HEK293T (cell line): Measurements from ENCODE around the gene TRIM16.

ENCODE experiments used
- CTCF ChIA-PET: fragments of 350-600 bp; formaldehyde crosslinking; extraction: SDS; loops from one replicate; lab custom pipeline; 2021; ENCODE audit warnings: antibody characterized with exemption, inconsistent platforms; lab: Yijun Ruan, JAX
- POLR2A ChIA-PET: fragments of 350-600 bp; formaldehyde crosslinking; extraction: SDS; loops from one replicate; lab custom pipeline; 2020; ENCODE audit warnings: antibody characterized with exemption, inconsistent platforms; lab: Yijun Ruan, JAX
- DNase-seq: peaks from one replicate; pipeline ENCODE4 v3.0.0; 2012; ENCODE audit warnings: mixed read lengths; ENCODE audit errors: extremely low spot score
- ARNT ChIP-seq: fragments of 450-650 bp; IDR thresholded peaks from 2 replicates; pipeline ENCODE4 v1.6.1; 2017; ENCODE audit warnings: mild to moderate bottlenecking
- BHLHE40 ChIP-seq: fragments of 450-650 bp; IDR thresholded peaks from 2 replicates; pipeline ENCODE4 v1.6.1; 2016; ENCODE audit warnings: mild to moderate bottlenecking, moderate library complexity, borderline replicate concordance
- CTBP1 ChIP-seq: fragments of 450-650 bp; IDR thresholded peaks from 2 replicates; pipeline ENCODE4 v1.6.1; 2016; ENCODE audit warnings: borderline replicate concordance
- ELF4 ChIP-seq: fragments of 450-650 bp; IDR thresholded peaks from 2 replicates; pipeline ENCODE4 v1.6.1; 2017; ENCODE audit warnings: antibody characterized with exemption
- FOXA1 ChIP-seq: fragments of 450-650 bp; IDR thresholded peaks from 2 replicates; pipeline ENCODE4 v1.6.1; 2016; ENCODE audit warnings: mild to moderate bottlenecking
- FOXK2 ChIP-seq: fragments of 450-650 bp; IDR thresholded peaks from 2 replicates; pipeline ENCODE4 v1.6.1; 2016; ENCODE audit warnings: mild to moderate bottlenecking
- FOXM1 ChIP-seq: fragments of 450-650 bp; IDR thresholded peaks from 2 replicates; pipeline ENCODE4 v1.6.1; 2017; ENCODE audit warnings: mild to moderate bottlenecking, borderline replicate concordance
- HDGF ChIP-seq: fragments of 450-650 bp; IDR thresholded peaks from 2 replicates; pipeline ENCODE4 v1.6.1; 2017; ENCODE audit warnings: antibody characterized with exemption, borderline replicate concordance
- L3MBTL2 ChIP-seq: fragments of 450-650 bp; conservative IDR thresholded peaks from 2 replicates; pipeline ENCODE4 v1.6.1; 2016; ENCODE audit warnings: mild to moderate bottlenecking
- LEF1 ChIP-seq: fragments of 450-650 bp; IDR thresholded peaks from 2 replicates; pipeline ENCODE4 v1.6.1; 2017; ENCODE audit warnings: mild to moderate bottlenecking, borderline replicate concordance
- NFRKB ChIP-seq: fragments of 450-650 bp; IDR thresholded peaks from 2 replicates; pipeline ENCODE4 v1.6.1; 2016; ENCODE audit warnings: mild to moderate bottlenecking, moderate library complexity
- PKNOX1 ChIP-seq: fragments of 450-650 bp; IDR thresholded peaks from 2 replicates; pipeline ENCODE4 v1.6.1; 2016
- SP1 ChIP-seq: fragments of 450-650 bp; IDR thresholded peaks from 2 replicates; pipeline ENCODE4 v1.6.1; 2017
- SUZ12 ChIP-seq: fragments of 450-650 bp; IDR thresholded peaks from 2 replicates; pipeline ENCODE4 v1.6.1; 2016; ENCODE audit warnings: mild to moderate bottlenecking
- TARDBP ChIP-seq: fragments of 450-650 bp; IDR thresholded peaks from 2 replicates; pipeline ENCODE4 v1.6.1; 2016
- ZNF384 ChIP-seq: fragments of 450-650 bp; IDR thresholded peaks from 2 replicates; pipeline ENCODE4 v1.6.1; 2016

TRIM16 gene

GRCh38 chr17:15663691-15664090 lies 20.4 kb downstream of the TRIM16 start:
- no peak for TF ChIP-seq FOXA1
- DNase-seq: no peak
- CTCF ChIA-PET: no interaction called here
- POLR2A ChIA-PET: no interaction called here

- TF ChIP-seq FOXA1 (no peak), FOXM1 (no peak), ZNF384 (no peak), ELF4 (no peak), CTBP1 (no peak), SP1 (no peak), SUZ12 (no peak), NFRKB (no peak), ARNT (no peak), PKNOX1 (no peak), TARDBP (no peak), FOXK2 (no peak), L3MBTL2 (no peak), HDGF (no peak), BHLHE40 (no peak), LEF1 (no peak)
- no peak for DNase-seq
- POLR2A ChIA-PET: interaction anchor here (2.2 kb wide), 1 partner anchor 11 kb away, joined by 9 read pairs; no protein-coding TSS in a partner anchor
- CTCF ChIA-PET: no interaction called here
Measured at GRCh38 chr17:15663176-15663575, 20.9 kb downstream of the TRIM16 start.

GRCh38 chr17:15662681-15663080 lies 21.4 kb downstream of the TRIM16 start:
- DNase-seq: no peak
- TF ChIP-seq SUZ12 (no peak), FOXM1 (no peak), TARDBP (no peak), FOXA1 (no peak), ZNF384 (no peak), NFRKB (no peak), L3MBTL2 (no peak), LEF1 (no peak), BHLHE40 (no peak), FOXK2 (no peak), CTBP1 (no peak), ELF4 (no peak), ARNT (no peak), SP1 (no peak), PKNOX1 (no peak), HDGF (no peak)
- ChIA-PET POLR2A (interaction anchor here (2.2 kb wide), 1 partner anchor 11 kb away, joined by 9 read pairs; no protein-coding TSS in a partner anchor), CTCF (no interaction called here)

- TF ChIP-seq ELF4 (no peak), NFRKB (no peak), TARDBP (no peak), ZNF384 (no peak)
- ChIA-PET CTCF (no interaction called here), POLR2A (no interaction called here)
- DNase-seq: no peak
Measured at GRCh38 chr17:15660077-15660476, 24.0 kb downstream of the TRIM16 start.

GRCh38 chr17:15659663-15660062 lies 24.4 kb downstream of the TRIM16 start:
- TF ChIP-seq TARDBP (no peak), L3MBTL2 (no peak)
- no peak for DNase-seq
- ChIA-PET POLR2A (no interaction called here), CTCF (no interaction called here)

GRCh38 chr17:15659236-15659635 lies 24.9 kb downstream of the TRIM16 start:
- POLR2A ChIA-PET: no interaction called here
- no peak for DNase-seq
- TF ChIP-seq SP1 (no peak), ELF4 (no peak), FOXK2 (no peak), FOXA1 (no peak), CTBP1 (no peak), L3MBTL2 (no peak), ZNF384 (no peak), FOXM1 (no peak), SUZ12 (no peak), LEF1 (no peak), HDGF (no peak), BHLHE40 (no peak)
- CTCF ChIA-PET: no interaction called here

GRCh38 chr17:15658296-15658695 lies 25.8 kb downstream of the TRIM16 start:
- POLR2A ChIA-PET: no interaction called here
- TF ChIP-seq PKNOX1 (0 out of 2 replicates have a peak, but pooled peaks have one; percentile 20), LEF1 (no peak), BHLHE40 (no peak), FOXK2 (no peak), FOXM1 (no peak), NFRKB (no peak)
- no peak for DNase-seq
- CTCF ChIA-PET: no interaction called here
